Right ventricle myocardium superior (tissue), 1 donor: ENCODE measurements around the gene ADCY7. TPM values are rescaled to one million over a fixed set of nuclear protein-coding genes. Genes with fewer than 3 reads are reported as not detected.

Source experiments
- ATAC-seq: fragments of 200-7000 bp; cut with Tn5 transposase; one replicate; pipeline ENCODE4 v1.9.1; 2020; ENCODE audit warnings: mild to moderate bottlenecking; ENCODE audit not compliant: poor library complexity
- DNase-seq: peaks from one replicate; pipeline ENCODE4 v3.0.0-alpha.2; 2020
- intact Hi-C: fragments of 100-400 bp; cut with DNase I; formaldehyde crosslinking; loops from one replicate; pipeline ENCODE4 v1.11.2; 2022
- total RNA-seq: library from RNA; stranded (reverse); fragmentation: NEBNext Ultra II Directional; extraction: Animal tissue kit (Norgen Biotek cat#: 25700); gene quantifications from one replicate; pipeline ENCODE4 v1.2.1, GENCODE V29; 2021
- donor health status: DM: no; HTN: yes; CAD: no; lungs with severe emphysema.

Gene ADCY7
- total RNA-seq, 1 donor from 2014 or later = 9.3 TPM

DNA sequence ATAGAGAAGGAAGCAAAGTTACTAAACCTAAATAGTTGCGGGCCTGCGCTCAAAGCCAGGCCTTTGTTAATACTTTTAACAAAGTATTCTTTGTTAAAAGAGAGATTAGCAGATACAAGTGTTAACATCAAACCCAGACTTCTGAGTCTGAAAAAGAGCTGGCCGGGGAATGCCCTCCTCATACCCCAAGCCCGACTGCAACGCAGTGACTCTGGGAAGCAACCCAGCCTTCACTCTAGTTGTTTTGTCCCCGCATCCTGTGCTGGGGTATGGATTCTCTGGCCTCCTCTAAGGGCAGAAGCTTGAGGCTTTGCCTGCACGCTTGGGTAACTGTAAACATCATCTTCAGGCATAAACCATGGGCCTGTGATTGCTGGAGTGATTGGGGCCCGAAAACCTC lies 48.3 kb downstream of the ADCY7 start:
- ATAC-seq (no peak), DNase-seq (no peak)
- intact Hi-C loops = no loop called here

DNA sequence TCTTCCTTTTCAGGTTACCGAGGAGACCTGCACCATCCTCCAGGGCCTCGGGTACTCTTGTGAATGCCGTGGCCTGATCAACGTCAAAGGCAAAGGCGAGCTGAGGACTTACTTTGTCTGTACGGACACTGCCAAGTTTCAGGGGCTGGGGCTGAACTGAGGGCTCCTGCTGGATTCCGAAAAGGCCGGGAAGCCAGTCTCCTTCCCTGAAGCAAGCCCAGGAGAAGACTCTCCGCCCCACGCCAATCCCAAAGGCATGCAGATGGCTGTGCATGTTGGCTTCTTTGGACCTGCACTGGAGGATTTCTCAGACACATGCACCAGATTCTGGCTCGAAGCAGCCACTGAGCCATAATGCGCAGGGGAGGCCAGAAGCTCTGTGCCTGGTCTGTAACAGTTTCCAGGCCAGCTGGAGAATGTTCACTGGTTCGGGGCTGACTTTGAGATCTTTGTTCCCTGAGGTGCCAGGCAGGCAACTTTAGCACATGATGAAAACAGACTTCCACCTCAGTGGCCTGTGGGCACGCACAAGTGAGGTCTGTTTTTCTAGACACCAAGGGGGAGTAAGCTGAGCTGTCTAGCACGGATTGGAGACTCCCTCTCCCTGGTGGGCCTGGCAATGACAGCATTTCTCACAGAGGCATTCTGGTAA lies 49.1 kb downstream of the ADCY7 start:
- peak; percentile 43 for DNase-seq

DNA sequence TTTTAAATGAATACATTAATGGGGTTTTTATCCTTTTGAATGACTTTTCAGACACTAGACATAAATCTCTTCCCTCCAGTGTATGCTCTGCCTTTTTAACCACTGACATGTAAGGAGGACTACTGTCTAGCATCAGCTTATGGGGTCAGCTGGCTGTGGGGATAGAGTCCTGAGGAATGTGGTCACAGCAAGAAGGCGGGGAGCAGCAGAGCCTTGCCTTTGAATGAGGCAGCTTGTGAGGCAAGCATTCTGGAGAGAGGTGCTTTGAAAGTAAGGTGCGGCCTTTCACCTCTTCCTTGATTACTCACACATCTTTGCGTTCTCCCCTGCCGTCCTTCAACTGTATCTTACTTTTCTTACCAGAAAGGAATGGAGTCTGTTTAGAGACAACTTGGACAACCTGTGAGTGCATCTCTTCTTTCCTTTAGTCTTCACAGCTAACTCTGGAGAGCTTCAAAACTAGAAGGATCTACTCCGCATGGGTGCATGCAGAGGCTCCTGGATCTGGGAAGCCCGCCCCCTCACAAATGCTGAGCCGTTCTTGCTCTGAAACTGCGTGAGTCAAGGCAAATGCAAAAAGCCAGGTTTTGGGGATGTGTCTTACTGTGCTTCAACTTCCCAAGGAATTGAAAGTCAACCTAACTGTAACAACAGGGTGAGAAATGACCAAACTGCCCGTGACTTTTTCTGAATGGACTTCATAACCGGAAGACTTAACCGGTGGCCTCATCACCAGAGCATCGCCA lies 49.9 kb downstream of the ADCY7 start:
- DNase-seq = no peak
- intact Hi-C loops = no loop called here
- ATAC-seq = no peak

More for the DNA sequence above, 49.1 kb downstream of the ADCY7 start:
- intact Hi-C loops = no loop called here
- no peak for ATAC-seq

DNA sequence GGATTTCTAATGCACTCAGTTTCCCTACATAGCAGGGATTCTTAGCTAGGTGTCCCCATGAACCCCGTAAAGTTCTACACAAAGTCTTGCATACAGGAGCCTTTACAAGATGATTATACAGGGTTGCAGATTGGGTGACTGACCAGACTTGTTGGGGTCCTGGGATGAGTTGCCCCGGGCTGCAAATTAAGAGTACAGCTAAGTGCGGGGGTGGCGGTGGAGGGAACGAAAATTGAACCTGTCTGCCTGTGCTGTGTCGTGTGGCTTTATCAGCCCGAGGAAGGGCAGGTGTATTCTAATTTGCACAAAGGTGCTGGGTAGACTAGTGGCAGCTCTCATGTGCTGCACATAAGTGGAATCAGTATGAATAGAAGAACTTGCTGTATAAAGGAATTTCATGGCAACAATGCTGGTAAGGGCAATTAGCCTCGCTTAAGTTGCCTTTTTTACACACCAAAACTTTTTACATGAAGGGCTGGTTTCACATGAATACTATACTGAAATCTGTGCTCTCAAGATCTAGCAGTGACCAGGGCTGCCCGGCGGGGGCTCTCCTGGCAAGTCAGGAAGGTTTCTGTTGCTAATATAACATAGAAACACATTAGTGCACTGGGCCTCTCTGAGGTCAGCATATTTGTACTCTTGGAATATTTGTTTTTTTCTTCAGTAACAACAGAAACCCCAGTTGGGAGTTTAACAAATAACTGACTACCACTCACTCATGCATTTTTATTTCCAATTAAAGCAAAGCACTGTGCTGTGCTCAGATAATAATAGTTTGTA lies 50.7 kb downstream of the ADCY7 start:
- DNase-seq = peak; percentile 29
- intact Hi-C loops = no loop called here

DNA sequence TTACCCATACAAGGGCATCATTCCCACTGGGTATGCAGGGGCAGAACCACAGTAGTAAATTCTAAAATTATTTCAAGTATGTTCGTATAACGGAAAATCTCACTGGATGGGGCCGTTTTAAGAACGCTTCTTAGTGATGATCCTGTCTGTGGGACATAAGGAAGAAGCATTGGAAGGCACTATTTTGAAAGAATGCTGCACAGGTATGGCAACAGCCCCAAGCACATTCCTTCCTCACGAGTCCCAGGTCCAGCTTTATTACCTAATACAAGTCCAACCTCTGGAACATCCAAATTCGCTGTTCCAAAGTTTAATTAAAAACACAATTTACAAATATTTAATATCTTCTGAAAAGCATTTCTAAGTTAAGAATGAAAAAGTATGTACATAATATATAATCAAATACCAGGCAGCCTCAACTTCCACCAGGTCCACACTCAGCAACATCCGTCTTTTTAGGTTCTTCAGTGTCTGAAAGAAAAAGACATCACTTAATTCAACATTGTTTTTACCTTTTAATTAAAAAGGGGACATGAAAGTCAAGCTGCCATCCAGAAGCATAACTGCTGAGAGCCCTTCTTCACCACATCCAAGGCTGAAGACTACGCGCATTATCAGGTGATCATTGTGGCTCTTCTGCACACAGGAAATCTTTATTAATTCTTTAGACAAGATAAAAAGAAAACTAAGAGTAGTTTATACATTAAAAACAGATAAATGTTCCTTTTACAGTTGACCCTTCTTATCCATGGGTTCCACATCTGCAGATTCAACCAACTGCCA lies 52.6 kb downstream of the ADCY7 start:
- DNase-seq = no peak
- intact Hi-C loops = no loop called here
- ATAC-seq = no peak

More for the DNA sequence above, 50.7 kb downstream of the ADCY7 start:
- ATAC-seq = no peak

DNA sequence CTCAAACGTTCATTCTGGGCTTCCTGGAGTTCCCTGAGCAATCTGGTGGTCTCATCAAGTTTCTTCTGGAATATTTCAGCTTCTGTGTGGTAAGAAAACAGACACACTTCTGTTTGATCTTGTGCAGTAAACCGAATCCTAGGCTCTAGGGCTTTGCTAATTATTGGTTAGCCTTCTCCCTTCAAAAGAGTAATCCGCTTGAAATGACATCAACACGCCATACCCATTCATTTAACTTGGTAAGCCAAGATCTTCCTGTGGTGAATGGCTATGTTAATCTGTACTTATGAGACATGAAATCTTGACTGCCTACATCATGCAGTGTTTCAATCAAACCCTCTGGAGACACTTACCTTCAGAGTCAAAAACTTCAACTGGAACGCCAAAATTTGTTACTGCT lies 54.0 kb downstream of the ADCY7 start:
- intact Hi-C loops = no loop called here
- DNase-seq = no peak
- no peak for ATAC-seq

DNA sequence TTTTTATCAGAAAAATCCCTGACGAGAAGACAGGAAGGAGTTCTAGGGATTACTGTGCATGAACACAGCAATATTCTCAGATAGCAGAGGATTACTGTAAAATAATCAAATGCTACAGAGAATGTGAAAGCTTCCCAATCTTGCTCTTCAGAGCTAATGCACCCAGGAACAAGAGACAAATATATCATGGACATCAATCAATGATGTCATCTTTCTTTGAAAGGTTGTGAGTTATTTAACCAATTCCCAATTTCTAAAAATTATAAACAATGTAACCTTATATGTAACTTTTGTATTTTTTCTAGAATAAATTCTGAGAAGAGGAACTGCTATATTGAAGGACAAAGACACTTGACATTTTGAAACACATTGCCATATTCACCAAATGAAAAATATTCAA lies 56.0 kb downstream of the ADCY7 start:
- ATAC-seq (no peak), DNase-seq (no peak)
- intact Hi-C loops = no loop called here

DNA sequence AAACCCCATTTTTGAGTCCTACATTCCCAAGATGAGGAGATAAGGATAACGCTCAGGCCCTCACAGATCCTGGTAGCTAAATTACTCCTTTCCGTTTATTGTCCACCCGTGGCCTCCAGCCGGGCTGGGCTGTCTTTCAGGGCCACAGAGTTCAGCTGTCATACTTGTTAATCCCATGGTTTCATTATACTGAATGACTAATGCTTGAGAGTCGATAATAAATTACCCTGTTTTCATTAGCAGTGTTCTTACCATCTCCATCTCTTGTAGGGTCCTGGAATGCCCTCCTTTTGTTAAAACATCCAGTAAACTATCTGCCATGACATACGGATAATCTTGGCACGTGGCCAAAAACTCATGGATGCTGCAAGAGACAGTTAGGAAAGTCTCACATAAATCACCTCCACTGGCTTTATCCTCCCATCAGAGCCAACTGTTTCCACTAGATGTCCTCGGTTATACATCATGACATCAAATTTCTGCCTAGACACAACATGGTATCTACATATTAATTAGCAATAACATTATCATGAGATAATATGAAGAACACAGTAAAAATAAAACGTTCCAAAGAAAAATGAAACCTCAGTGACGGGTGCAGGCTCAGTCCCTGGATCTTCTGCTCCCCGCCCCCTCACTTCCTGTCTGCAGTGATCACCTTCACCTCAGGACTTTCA lies 57.1 kb downstream of the ADCY7 start:
- ATAC-seq (peak; percentile 18), DNase-seq (no peak)
- intact Hi-C loops = no loop called here

DNA sequence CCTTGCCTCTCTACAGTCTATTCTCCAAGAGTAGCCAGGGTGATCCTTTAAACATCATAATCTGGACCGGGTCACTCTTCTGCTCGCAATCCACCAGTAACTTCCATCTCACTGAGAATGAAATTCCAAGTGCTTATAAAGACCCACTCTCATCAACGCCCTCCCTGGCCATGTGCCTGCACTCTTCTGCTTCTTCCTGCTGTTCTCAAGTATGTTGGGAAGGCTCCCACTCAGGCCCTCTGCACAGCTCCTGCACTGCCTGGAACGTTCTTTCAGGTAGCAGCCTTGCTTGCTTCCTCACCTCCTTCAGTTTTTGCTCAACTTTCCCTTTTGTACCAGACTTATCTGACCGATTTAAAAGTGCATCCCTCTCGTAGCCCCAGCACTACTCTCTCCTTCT lies 58.0 kb downstream of the ADCY7 start:
- ATAC-seq (no peak), DNase-seq (no peak)
- intact Hi-C loops = no loop called here

DNA sequence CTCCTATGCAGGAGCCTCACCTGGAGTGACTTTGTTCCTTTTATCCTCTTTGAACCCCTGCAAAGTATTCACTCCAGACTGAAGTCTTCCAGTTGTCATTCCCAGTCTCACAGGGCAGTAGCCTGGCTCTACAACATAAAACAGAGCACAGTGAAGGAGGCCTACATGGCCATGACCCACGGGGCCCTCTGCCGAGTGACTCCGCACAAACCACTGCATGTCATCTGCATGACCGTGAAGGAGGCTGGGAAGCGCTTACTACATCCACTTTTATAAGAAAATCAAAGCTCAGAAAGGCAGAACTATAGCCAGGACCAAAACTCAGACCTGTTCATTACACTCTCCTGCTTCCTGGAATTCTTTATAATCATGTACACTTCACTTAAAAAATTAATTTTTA lies 59.9 kb downstream of the ADCY7 start:
- ATAC-seq (no peak), DNase-seq (no peak)
- intact Hi-C loops = no loop called here

DNA sequence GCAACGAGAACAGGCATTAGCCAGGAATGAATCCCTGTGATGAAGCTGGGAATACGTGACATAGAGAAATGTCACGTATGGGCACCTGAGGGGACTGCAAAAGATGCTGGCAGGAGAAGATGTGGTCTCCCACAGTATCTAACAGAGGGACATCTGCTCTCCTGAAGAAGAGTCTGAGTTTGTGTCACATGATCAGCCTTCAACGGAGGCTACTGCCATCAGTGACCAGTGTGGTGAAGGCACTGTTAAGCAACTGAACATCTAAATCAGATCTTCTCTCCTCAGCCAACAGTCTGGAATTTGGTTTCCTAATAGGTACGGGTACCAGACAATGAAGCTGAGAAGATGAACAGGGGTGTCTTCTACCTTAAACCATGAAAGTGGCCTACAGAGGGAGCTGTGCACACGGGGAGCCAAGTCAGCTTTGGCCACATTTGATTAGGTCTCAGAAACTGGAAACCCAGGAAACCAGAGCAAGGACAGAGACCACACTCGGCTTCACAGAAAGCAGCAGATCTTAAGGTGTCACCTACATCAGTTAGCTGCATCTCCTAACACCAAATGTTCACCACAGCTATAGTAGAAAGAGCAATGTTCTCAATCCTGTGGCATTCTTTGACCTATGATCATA lies 60.6 kb downstream of the ADCY7 start:
- intact Hi-C loops = no loop called here
- ATAC-seq (peak; percentile 45), DNase-seq (no peak)

DNA sequence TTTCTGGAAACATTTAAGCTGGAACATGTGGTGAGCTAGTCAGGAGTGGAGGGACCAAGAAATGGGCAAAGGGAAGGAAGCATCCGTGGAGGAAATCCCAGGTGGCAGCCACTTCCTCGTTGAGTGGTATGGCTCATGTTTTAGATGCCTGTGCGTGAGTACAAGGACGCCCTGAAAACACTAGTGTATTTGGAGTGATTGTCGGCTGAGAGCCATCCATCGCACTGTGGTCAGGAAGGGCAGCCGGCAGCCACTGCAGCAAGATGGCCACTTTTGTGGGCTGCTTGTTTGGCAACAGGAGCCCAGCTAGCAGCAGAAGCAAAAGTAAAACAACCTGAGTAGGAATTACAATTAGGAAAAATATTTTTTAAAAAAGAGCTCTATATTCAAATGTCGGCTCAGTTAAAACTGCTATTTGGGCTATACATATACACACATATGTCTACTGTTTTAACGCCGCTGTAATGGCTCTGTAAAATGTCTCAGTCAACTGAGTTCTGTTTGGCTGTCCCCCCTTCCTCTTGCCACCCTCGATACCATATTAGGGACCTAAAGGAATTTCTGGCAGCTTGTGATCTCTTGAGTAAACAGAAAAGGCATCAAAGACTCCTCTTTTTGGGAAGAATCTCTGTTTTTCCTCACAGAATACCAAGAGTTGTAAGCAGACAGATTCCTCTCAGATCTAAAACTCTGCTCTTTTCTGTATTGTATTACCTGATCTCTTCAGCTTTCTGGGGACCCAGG lies 63.3 kb downstream of the ADCY7 start:
- DNase-seq (no peak), ATAC-seq (no peak)
- intact Hi-C loops = no loop called here

DNA sequence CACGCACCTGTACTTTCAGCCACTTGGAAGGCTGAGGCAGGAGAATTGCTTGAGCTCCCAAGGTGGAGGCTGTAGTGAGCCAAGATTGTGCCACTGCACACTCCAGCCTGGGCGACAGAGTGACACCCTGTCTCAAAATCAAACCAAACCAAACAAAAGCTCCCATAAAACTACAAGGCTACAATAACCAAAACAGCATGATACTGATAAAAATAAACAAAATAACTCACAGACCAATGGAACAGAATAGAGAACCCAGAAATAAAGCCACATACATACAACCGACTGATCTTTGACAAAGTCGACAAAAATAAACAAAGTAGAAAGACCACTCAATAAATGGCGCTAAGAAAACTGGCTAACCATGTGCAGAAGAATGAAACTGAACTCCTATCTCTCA lies 65.2 kb downstream of the ADCY7 start:
- intact Hi-C loops = no loop called here
- DNase-seq (no peak), ATAC-seq (no peak)

DNA sequence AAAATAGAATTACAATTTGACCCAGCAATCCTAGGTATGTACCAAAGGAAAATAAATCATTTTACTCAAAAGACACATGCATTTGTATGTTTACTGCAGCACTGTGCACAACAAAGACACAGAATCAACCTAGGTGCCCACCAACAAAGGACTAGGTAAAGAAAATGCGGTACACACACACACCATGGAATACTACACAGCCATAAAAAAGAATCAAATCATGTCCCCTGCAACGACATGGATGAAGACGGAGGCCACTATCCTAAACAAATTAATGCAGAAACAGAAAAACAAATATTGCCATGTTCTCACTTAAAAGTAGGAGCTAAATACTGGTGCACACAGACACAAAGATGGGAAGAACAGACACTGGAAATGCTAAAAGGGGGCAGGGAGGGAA lies 66.2 kb downstream of the ADCY7 start:
- ATAC-seq (no peak), DNase-seq (no peak)
- intact Hi-C loops = no loop called here

DNA sequence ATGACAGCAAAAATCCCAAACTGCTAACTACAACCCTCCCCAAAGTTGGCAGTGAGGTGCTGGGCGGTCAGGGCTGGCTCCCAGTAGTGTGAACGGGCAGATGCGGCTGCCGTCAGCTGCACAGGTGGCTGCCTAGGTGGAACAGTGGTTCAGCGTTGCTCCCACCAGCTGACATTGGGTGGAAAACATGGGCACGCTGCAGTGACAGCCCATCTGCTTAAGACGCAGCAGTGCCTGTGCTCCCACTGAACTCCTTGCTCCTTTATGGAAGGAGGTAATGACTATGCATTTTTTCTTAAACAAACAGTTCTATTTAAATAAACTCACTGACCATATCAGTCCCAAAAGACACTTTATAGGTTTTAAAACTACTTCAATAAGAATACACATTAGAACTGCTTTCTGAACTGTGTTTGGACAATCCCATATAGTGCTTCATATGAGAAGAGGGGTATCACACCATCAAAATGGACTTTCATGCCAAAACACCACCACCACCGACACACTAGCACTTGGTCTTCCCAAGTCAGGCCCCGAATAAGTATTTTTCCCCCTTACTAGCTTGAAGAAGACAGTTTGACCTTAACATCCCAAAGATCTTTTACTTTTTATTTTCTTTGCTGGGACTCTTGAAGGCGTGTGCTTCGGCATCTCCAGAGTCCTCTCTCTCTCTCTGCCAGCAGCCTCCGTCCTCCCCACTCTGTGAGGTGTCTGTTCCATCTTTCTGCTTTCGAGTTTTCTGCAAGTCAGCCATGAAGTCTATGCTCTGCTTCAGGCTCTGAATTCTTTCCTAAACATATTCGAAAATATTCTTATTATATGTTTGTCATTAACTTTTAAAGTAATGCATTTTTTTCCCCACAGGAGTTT lies 68.0 kb downstream of the ADCY7 start:
- ATAC-seq (no peak), DNase-seq (no peak)
- intact Hi-C loops = no loop called here

DNA sequence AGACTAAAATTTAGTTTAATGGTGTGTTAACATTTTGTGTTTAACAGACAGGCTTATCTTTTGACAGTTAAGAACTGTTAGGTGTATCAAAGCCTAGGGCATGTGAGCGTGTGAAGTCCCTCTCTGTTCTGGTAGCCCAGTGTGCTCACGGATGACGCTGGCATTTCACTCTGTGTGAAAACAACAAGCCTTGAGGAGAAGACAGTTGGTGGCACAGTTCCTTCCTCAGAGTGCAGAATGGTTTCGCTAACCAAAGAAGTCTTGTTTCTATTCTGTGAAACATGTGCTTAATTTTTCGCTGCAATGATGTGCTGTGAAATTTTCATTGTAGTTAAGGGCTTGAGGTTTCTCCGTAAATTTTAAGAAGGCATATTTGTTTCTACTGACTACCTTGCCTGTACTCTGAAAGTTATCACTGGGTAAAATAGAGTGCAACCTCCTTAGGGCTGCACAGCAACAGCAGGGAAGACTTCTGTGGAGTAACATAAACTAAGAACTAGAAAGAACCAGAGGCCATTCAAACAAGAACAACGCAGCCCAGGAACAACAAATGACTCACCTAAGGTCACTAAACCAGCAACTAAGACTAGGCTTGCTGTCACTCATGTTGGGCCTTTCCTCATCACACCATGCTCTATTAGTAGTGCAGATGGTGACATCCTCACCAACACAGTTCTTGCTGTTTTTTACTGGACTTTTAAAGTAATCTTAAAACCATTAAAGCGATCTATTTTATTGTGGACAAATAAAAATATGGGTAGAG lies 69.0 kb downstream of the ADCY7 start:
- DNase-seq = no peak
- no peak for ATAC-seq
- intact Hi-C loops = no loop called here
